Stimulated activated CD4-positive, alpha-beta T cell treated with anti-CD3 and anti-CD28 coated beads, Interleukin-15, amount 100 ng/mL, for 24 hours (primary cell): ENCODE measurements around the gene INCENP.

Experiments used
- DNase-seq: peaks from one replicate; pipeline ENCODE4 v3.0.0-alpha.2; 2020

The INCENP gene

GRCh38 chr11:62142921-62143320 is 19.1 kb downstream of the INCENP start:
- DNase-seq, result no peak

DNA sequence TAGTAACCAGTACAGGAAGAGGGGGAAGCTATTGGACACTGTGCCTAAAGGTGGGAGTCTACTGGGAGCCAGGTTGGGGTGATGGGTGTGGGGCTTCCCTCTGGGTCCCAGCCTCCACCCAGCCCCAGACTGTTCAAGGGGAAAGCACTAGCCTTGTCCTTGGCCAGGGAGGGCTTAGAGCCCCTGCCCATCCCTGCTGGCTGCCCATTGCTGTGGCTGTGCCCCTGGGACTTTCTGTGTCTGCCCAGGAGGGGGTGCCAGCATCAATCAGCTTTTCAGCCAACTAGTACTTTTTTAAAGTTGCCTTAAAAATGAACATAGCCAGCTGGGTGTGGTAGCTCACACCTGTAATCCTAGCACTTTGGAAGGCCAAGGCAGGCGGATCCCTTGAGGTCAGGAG is 19.9 kb downstream of the INCENP start:
- DNase-seq, result no peak

DNA sequence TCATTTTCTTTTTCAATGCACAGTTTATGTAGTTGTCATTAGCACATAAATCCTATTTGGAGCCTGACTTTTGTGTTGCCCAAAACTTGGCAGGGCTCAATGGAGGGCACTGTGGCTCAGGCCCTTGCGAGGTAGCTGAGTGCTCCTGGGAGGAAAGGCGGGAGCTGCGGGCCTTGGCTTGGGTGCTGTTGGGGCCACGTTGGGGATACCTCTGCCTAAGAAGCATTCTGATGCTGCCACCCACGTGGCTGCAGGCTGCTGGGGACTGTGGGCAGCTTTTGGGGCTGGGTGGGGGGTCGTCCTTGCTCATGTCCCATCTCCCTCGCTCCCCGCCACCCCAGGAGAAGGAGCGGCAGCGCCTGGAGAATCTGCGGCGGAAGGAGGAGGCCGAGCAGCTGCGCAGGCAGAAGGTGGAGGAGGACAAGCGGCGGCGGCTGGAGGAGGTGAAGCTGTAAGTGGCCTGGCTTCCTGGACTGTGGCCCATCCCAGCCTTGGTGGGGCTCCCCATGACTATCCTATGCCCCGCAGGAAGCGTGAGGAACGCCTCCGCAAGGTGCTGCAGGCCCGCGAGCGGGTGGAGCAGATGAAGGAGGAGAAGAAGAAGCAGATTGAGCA is 20.9 kb downstream of the INCENP start:
- DNase-seq, result no peak

GRCh38 chr11:62145261-62145871 is 21.6 kb downstream of the INCENP start:
- DNase-seq, result no peak

GRCh38 chr11:62146476-62147200 is 22.8 kb downstream of the INCENP start:
- DNase-seq, result no peak

GRCh38 chr11:62147545-62147944 is 23.7 kb downstream of the INCENP start:
- DNase-seq, result no peak

- no peak for DNase-seq
Observed at GRCh38 chr11:62148271-62148980, 24.6 kb downstream of the INCENP start.

DNA sequence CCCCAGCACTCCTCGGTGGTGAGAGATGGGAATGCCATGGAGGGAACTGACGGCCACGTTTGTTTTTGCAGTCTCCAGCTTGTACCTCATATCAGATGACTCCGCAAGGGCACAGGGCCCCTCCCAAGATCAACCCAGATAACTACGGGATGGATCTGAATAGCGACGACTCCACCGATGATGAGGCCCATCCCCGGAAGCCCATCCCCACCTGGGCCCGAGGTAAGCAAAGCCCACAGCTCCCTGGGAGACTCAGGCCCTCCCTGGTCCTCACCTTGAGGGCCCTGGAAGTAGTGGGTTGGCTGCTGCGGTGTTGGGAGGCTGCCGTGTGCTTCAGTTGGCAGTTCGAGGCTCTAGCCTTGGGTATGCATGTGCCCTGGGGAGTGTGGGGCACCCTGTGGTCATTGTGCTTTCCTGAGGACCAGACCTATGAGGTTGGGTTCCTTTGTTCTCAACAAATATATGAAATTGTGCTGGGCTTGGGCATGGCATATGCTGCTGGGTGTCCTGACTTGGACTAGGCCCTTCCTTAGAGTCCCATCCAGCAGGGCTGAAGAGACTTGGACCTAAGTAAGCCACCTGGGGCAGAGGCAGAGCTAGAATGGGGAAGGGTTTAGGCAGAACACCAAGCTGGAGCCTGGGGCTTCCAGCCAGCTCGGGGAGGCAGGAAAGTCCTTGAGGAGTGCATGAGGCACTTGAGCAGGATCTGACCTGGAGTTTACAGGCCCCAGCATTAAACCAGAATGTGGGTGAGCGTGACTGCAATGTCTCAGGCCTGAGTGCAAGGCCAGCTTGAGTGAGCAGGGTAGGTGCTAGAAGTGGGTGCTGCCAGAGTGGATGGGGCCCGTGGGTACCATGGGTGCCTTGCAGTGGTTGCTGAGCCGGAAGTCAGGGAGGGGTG is 26.4 kb downstream of the INCENP start:
- no peak for DNase-seq

- no peak for DNase-seq
Observed at GRCh38 chr11:62150887-62151736, 27.3 kb downstream of the INCENP start.

GRCh38 chr11:62151737-62152102 is 27.9 kb downstream of the INCENP start:
- DNase-seq, result no peak

GRCh38 chr11:62152245-62153086 is 28.7 kb downstream of the INCENP start:
- DNase-seq, result no peak

DNA sequence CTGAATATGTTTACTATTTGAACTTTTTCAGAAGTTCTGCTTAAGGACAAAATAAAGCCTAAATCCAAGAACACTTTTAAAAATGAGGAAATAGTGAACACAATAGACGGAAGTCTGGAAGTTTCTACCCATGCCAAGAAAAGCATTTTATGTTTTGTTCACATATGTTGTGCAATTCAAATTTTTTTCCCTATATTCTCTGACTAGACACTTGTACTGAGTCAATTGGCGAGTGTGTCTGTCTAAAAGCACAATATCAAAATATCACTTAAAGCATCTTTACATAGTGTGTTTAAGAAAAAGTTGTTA is 29.2 kb downstream of the INCENP start:
- no peak for DNase-seq

DNA sequence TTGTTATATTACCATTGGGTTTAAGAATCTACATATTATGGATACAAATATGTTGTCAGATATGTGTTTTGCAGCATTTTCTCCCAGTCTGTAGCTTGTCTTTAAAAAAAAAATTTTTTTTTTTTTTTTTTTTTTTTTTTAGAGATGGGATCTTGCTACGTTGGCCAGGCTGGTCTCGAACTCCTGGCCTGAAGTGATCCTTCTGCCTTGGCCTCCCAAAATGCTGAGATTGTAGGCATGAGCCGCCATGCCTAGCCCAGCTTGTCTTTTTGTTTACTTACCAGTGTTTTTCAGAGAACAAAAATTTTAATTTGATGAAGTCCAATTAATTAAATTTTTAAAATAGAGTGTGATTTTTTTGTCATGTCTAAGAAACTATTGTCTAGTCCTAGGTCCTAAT is 29.8 kb downstream of the INCENP start:
- no peak for DNase-seq

DNA sequence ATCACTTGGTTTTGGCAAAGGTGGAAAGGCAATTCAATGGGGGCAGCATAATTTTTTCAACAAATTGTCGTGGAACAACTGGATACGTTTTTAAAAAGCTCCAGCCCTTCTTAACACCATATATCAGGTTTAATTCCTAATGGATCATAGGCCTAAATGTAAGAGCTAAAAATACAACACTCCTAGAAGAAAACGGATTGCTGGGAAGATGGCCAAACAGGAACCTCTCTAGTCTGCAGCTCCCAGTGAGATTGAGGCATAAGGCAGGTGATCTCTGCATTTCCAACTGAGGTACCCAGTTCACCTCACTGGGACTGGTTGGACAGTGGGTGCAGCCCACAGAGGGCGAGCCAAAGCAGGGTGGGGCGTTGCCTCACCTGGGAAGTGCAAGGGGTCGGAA is 33.8 kb downstream of the INCENP start:
- DNase-seq, result no peak

- no peak for DNase-seq
Observed at GRCh38 chr11:62166371-62166770, 42.6 kb downstream of the INCENP start.

DNA sequence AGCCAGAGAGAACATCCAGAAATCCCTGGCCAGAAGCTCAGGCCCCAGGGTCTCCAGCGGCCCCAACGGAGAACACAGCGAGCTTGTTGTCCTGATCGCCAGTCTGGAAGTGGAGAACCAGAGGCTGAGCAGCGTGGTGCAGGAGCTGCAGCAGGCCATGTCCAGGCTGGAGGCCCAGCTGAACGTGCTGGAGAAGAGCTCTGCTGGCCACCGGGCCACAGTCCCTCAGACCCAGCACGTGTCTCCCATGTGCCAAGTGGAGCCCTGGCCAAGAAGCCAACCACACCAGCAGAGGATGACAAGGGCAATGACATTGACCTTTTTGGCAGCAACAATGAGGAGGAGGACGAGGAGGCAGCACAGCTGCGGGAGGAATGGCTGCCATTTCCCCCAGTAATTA is 45.6 kb downstream of the INCENP start:
- no peak for DNase-seq

- DNase-seq, result no peak
Observed at GRCh38 chr11:62169935-62170334, 46.1 kb downstream of the INCENP start.

DNA sequence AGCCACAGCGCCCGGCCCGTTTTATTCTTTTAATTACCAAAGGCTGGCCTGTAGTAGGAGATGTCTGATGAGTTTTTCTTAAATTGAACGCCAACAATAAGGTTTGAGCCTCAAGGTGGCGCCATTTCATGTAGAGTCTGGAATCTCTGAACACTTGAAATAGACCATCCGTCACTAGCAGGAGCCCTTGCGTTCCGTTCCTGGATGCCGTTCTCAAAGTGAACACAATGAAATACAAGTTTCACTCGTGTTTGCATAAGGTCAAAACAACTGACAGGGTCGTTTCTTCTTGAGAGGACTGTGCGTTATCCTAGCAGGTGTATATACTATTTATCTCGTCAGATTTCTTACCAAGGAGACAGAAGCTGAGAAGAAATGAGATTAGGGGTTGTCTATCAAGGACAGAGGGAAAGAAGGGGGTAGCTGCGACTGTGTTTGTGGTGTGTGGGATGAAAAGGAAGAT is 47.5 kb downstream of the INCENP start:
- peak; percentile 87 for DNase-seq

- DNase-seq, result no peak
Observed at GRCh38 chr11:62172294-62172693, 48.5 kb downstream of the INCENP start.

DNA sequence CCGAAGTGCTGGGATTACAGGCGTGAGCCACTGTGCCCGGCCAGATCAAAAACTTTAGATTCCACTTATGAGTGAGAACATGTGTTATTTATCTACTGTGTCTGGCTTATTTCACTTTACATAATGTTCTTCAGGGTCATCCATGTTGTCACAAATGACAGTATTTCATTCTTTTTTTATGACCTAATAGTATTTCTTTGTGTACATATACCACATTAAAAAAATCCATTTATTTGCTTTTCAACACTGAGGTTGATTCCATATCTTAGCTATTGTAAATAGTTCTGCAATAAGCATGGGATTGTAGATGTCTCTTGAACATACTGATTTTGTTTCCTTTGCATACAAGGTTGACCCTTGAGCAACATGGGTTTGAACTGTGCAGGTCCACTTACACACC is 53.0 kb downstream of the INCENP start:
- no peak for DNase-seq

DNA sequence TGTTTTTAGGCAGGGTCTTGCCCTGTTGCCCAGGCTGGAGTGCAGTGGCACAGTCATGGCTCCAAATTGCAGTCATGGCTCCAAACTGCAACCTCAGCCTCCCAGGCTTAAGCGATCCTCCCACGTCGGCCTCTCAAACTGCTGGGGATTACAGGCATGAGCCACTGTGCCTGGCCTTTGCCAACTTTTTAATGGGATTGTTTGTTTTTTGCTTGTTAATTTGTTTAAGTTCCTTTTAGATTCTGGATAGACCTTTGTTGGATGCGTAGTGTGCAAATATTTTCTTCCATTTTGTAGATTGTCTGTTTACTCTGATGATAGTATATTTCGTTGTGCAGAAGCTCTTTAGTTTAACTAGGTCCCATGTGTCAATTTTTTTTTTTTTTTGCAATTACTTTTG is 56.2 kb downstream of the INCENP start:
- no peak for DNase-seq
